ENCODE measurements around the gene VWA1.
"Not testable (repeated sequence)": the region's sequence is repeated elsewhere in the genome, so short reads cannot be mapped to it uniquely, and the experiment has no call there.

The VWA1 gene

GRCh38 chr1:1435106-1435903, at the start of gene VWA1:
Gene VWA1 (plus strand): TSS chr1:1435690. CDS start chr1:1435749, 59 bp downstream.
- peak; percentile 64 for DNase-seq

- no peak for DNase-seq
These were observed 49.6 kb upstream of the VWA1 start for GRCh38 chr1:1385931-1386330.

- no peak for DNase-seq
These were observed 48.1 kb upstream of the VWA1 start for GRCh38 chr1:1387098-1388077.

GRCh38 chr1:1388078-1388472, 47.4 kb upstream of the VWA1 start:
- DNase-seq, result no peak

GRCh38 chr1:1390675-1391074, 44.8 kb upstream of the VWA1 start:
- no peak for DNase-seq

- DNase-seq, result no peak
These were observed 44.3 kb upstream of the VWA1 start for GRCh38 chr1:1391225-1391624.

- DNase-seq, result no peak
These were observed 42.5 kb upstream of the VWA1 start for GRCh38 chr1:1393014-1393413.

GRCh38 chr1:1393428-1393827, 42.1 kb upstream of the VWA1 start:
- no peak for DNase-seq

- no peak for DNase-seq
These were observed 41.4 kb upstream of the VWA1 start for GRCh38 chr1:1394116-1394515.

GRCh38 chr1:1395166-1395565, 40.3 kb upstream of the VWA1 start:
- no peak for DNase-seq

- DNase-seq, result peak; percentile 42
These were observed 37.5 kb upstream of the VWA1 start for GRCh38 chr1:1397839-1398523.

- no peak for DNase-seq
These were observed 36.8 kb upstream of the VWA1 start for GRCh38 chr1:1398677-1399186.

- DNase-seq, result peak; percentile 100
These were observed 36.2 kb upstream of the VWA1 start, which contains the start of gene CCNL2 for GRCh38 chr1:1399187-1399871. Gene CCNL2 (minus strand): TSS chr1:1399335. CDS start chr1:1399306, 29 bp downstream.

GRCh38 chr1:1399872-1400575, 35.5 kb upstream of the VWA1 start:
- DNase-seq, result peak; percentile 53

GRCh38 chr1:1400576-1401456, 34.7 kb upstream of the VWA1 start:
- DNase-seq, result no peak

- no peak for DNase-seq
These were observed 34.0 kb upstream of the VWA1 start for GRCh38 chr1:1401457-1402010.

- DNase-seq, result peak; percentile 57
These were observed 33.2 kb upstream of the VWA1 start for GRCh38 chr1:1402072-1402900.

- not testable (repeated sequence) for DNase-seq
These were observed 32.5 kb upstream of the VWA1 start for GRCh38 chr1:1402901-1403392.

- DNase-seq, result no peak
These were observed 31.8 kb upstream of the VWA1 start for GRCh38 chr1:1403653-1404052.
